Small intestine (tissue), 7 donors: ENCODE data around the gene FAM163A. TPM values are rescaled to one million over a fixed set of nuclear protein-coding genes. Genes with fewer than 3 reads are reported as not detected.
"Not testable (repeated sequence)": the region's sequence is repeated elsewhere in the genome, so short reads cannot be mapped to it uniquely, and the experiment has no call there.

ENCODE experiments used
- DNase-seq, 2 donors: peaks; one replicate each; pipeline versions ENCODE4 v3.0.0 to v3.0.0-alpha.2; 2013
- FAIRE-seq: peaks from 2 replicates; lab custom pipeline; 2012; peaks lifted over from hg19 to GRCh38; lab: Jason Lieb, UNC
- H3K27ac ChIP-seq, 3 donors: one replicate each; pipeline ENCODE4 v1.5.1; 2013; ENCODE audit warnings: low read length in 2 of 3, mild to moderate bottlenecking in 2 of 3, control low read depth in 1 of 3, inconsistent platforms in 1 of 3, low read depth in 1 of 3, moderate library complexity in 1 of 3
- H3K27me3 ChIP-seq, 3 donors: one replicate each; pipeline ENCODE4 v1.6.1; 2013; ENCODE audit warnings: low read length in 3 of 3, inconsistent platforms in 1 of 3; ENCODE audit not compliant: control insufficient read depth in 3 of 3, insufficient read depth in 3 of 3
- H3K36me3 ChIP-seq, 3 donors: one replicate each; pipeline ENCODE4 v1.6.1; 2013; ENCODE audit warnings: low read length in 3 of 3, inconsistent platforms in 1 of 3, low read depth in 1 of 3, mild to moderate bottlenecking in 1 of 3, moderate library complexity in 1 of 3; ENCODE audit not compliant: control insufficient read depth in 3 of 3, insufficient read depth in 2 of 3
- H3K4me1 ChIP-seq, 3 donors: one replicate each; pipeline ENCODE4 v1.6.1; 2013; ENCODE audit warnings: low read length in 2 of 3, inconsistent platforms in 1 of 3, low read depth in 1 of 3, mild to moderate bottlenecking in 1 of 3, moderate library complexity in 1 of 3; ENCODE audit not compliant: control insufficient read depth in 3 of 3, insufficient read depth in 2 of 3
- H3K4me3 ChIP-seq, 3 donors: one replicate each; pipeline ENCODE4 v1.5.1; 2013; ENCODE audit warnings: low read length in 3 of 3, control low read depth in 1 of 3, inconsistent platforms in 1 of 3, low read depth in 1 of 3, mild to moderate bottlenecking in 1 of 3, moderate library complexity in 1 of 3
- H3K9me3 ChIP-seq, 2 donors: one replicate each; pipeline ENCODE4 v1.6.1; 2013; ENCODE audit warnings: low read depth in 1 of 2, low read length in 1 of 2; ENCODE audit not compliant: control insufficient read depth in 2 of 2, insufficient read depth in 1 of 2
- WGBS, 3 donors: extraction: QIAGEN DNeasy Blood & Tissue Kit; methylation state at CpG; one replicate each; pipeline ENCODE4 v1.1.7; 2013; 5-methylcytosine and 5-hydroxymethylcytosine counted together
- polyA plus RNA-seq, 4 donors: library from polyadenylated mRNA; stranded (reverse) in 3 of 4; unstranded in 1 of 4; fragments of 200-250 nt in 3 of 4; fragments of 120-200 nt in 1 of 4; gene quantifications; one replicate each; pipeline versions ENCODE4 v1.2.1 to v1.2.3, GENCODE V29; 2013
- donor health status: healthy with polysubstance abuse.
- donor health status: control.
- donor health status: control.
- donor health status: Bipolar disorder and iron deficiency.
- donor health status: healthy.

The FAM163A gene
- polyA plus RNA-seq, 4 donors, result 0.27 to 1.6 (median 0.53) TPM; not detected in 1

GRCh38 chr1:179836686-179837445 lies 93.8 kb downstream of the FAM163A start:
- not testable (repeated sequence) for FAIRE-seq, H3K4me1 ChIP-seq, DNase-seq, H3K4me3 ChIP-seq, H3K9me3 ChIP-seq, H3K27me3 ChIP-seq, H3K27ac ChIP-seq
- H3K36me3 ChIP-seq, result peaks cover 0 to 23% (median 6%) of the 10 kb centered on the region in 3 donors
- 96 to 98% (median 97%) methylated on average over 27 to 38 of the region's 38 CpGs for WGBS, 3 donors

- 88 to 93% (median 92%) methylated on average over 3 of the region's 3 CpGs for WGBS, 3 donors
- no peaks in the 10 kb centered on the region for H3K9me3 ChIP-seq
- no peaks in the 10 kb centered on the region for H3K27me3 ChIP-seq
- no peak for DNase-seq
- H3K4me3 ChIP-seq, result no peak overlapping the region
- no peak overlapping the region for H3K27ac ChIP-seq
- no peaks in the 10 kb centered on the region for H3K4me1 ChIP-seq
- no peak for FAIRE-seq
- H3K36me3 ChIP-seq, result peaks cover 0 to 30% (median 6%) of the 10 kb centered on the region in 3 donors
These were observed 97.0 kb downstream of the FAM163A start for GRCh38 chr1:179840107-179840506.

GRCh38 chr1:179848233-179848632 lies 105.1 kb downstream of the FAM163A start:
- Histone ChIP-seq H3K4me3 (no peak overlapping the region), H3K9me3 (no peaks in the 10 kb centered on the region), H3K4me1 (no peaks in the 10 kb centered on the region), H3K36me3 (peaks cover 8 to 33% (median 16%) of the 10 kb centered on the region in 3 donors), H3K27me3 (no peaks in the 10 kb centered on the region), H3K27ac (no peak overlapping the region)
- WGBS, 3 donors, result 97 to 98% (median 98%) methylated on average over 3 of the region's 3 CpGs
- FAIRE-seq (no peak), DNase-seq (no peak)

GRCh38 chr1:179853102-179853501 lies 110.0 kb downstream of the FAM163A start:
- DNase-seq (no peak), FAIRE-seq (no peak)
- no peaks in the 10 kb centered on the region for H3K27me3 ChIP-seq
- H3K4me1 ChIP-seq, result no peaks in the 10 kb centered on the region
- H3K4me3 ChIP-seq, result no peak overlapping the region
- 83 to 89% (median 85%) methylated on average over 1 of the region's 1 CpG for WGBS, 3 donors
- peaks cover 11 to 33% (median 11%) of the 10 kb centered on the region in 3 donors for H3K36me3 ChIP-seq
- H3K27ac ChIP-seq, result no peak overlapping the region
- H3K9me3 ChIP-seq, result no peaks in the 10 kb centered on the region

GRCh38 chr1:179855831-179856230 lies 112.7 kb downstream of the FAM163A start:
- 92 to 96% (median 95%) methylated on average over 4 of the region's 4 CpGs for WGBS, 3 donors
- H3K27me3 ChIP-seq, H3K9me3 ChIP-seq, DNase-seq, H3K4me3 ChIP-seq, H3K4me1 ChIP-seq, FAIRE-seq, H3K27ac ChIP-seq: not testable (repeated sequence)
- H3K36me3 ChIP-seq, result peaks cover 6 to 32% (median 17%) of the 10 kb centered on the region in 3 donors

GRCh38 chr1:179856296-179856695 lies 113.2 kb downstream of the FAM163A start:
- DNase-seq (no peak), FAIRE-seq (no peak)
- H3K4me3 ChIP-seq, result no peak overlapping the region
- no peaks in the 10 kb centered on the region for H3K4me1 ChIP-seq
- WGBS, 3 donors, result 94 to 97% (median 96%) methylated on average over 2 of the region's 2 CpGs
- H3K27me3 ChIP-seq, result no peaks in the 10 kb centered on the region
- H3K9me3 ChIP-seq, result no peaks in the 10 kb centered on the region
- H3K27ac ChIP-seq, result no peak overlapping the region
- peaks cover 3 to 31% (median 15%) of the 10 kb centered on the region in 3 donors for H3K36me3 ChIP-seq

GRCh38 chr1:179857009-179857408 lies 113.9 kb downstream of the FAM163A start:
- DNase-seq, result no peak
- H3K27ac ChIP-seq, result no peak overlapping the region
- H3K4me1 ChIP-seq, result no peaks in the 10 kb centered on the region
- H3K4me3 ChIP-seq, result no peak overlapping the region
- no peaks in the 10 kb centered on the region for H3K9me3 ChIP-seq
- H3K27me3 ChIP-seq, result no peaks in the 10 kb centered on the region
- WGBS, 3 donors, result 88 to 97% (median 90%) methylated on average over 4 of the region's 4 CpGs
- FAIRE-seq, result no peak
- H3K36me3 ChIP-seq, result peaks cover 3 to 31% (median 15%) of the 10 kb centered on the region in 3 donors

GRCh38 chr1:179860652-179861051 lies 117.6 kb downstream of the FAM163A start:
- Histone ChIP-seq H3K4me3 (no peak overlapping the region), H3K9me3 (no peaks in the 10 kb centered on the region), H3K4me1 (no peaks in the 10 kb centered on the region), H3K27me3 (no peaks in the 10 kb centered on the region), H3K36me3 (peaks cover 3 to 42% (median 27%) of the 10 kb centered on the region in 3 donors), H3K27ac (no peak overlapping the region)
- FAIRE-seq, result no peak
- 87 to 97% (median 96%) methylated on average over 3 of the region's 3 CpGs for WGBS, 3 donors
- DNase-seq, result no peak
